Endothelial cell (in vitro differentiated cells): ENCODE results near the gene KRTAP4-4. TPM values are rescaled to one million over a fixed set of nuclear protein-coding genes. Genes with fewer than 3 reads are reported as not detected.

ENCODE experiments used
- DNase-seq: peaks from one replicate; pipeline ENCODE4 v3.0.0; 2021; ENCODE audit warnings: low spot score
- H3K27ac Mint-ChIP-seq: one replicate; pipeline ENCODE4 v1.8.0; 2021; ENCODE audit warnings: mixed read lengths, inconsistent platforms; ENCODE audit not compliant: unreplicated experiment
- H3K27me3 Mint-ChIP-seq: one replicate; pipeline ENCODE4 v1.8.0; 2021; ENCODE audit warnings: mild to moderate bottlenecking, moderate library complexity, mixed read lengths, inconsistent platforms; ENCODE audit not compliant: unreplicated experiment
- H3K36me3 Mint-ChIP-seq: one replicate; pipeline ENCODE4 v1.8.0; 2021; ENCODE audit warnings: mild to moderate bottlenecking, low read depth, mixed read lengths, inconsistent platforms; ENCODE audit not compliant: unreplicated experiment
- H3K4me1 Mint-ChIP-seq: one replicate; pipeline ENCODE4 v1.8.0; 2021; ENCODE audit warnings: mild to moderate bottlenecking, mixed read lengths, inconsistent platforms; ENCODE audit not compliant: unreplicated experiment
- H3K4me3 Mint-ChIP-seq: one replicate; pipeline ENCODE4 v1.8.0; 2021; ENCODE audit warnings: mild to moderate bottlenecking, mixed read lengths, inconsistent platforms; ENCODE audit not compliant: unreplicated experiment
- H3K9me3 Mint-ChIP-seq: one replicate; pipeline ENCODE4 v1.8.0; 2021; ENCODE audit warnings: mixed read lengths, inconsistent platforms; ENCODE audit not compliant: unreplicated experiment
- total RNA-seq: library from RNA; stranded (reverse); fragmentation: NEBNext Ultra II Directional; extraction: Animal tissue kit (Norgen Biotek cat#: 25700); gene quantifications from one replicate; pipeline ENCODE4 v1.2.1, GENCODE V29; 2021; ENCODE audit not compliant: unreplicated experiment
- TF ChIP-seq, protein P1 (sequence below): fragments of 200-600 bp; sonication (generic); IDR thresholded peaks from one replicate; pipeline ENCODE4 v1.5.0; 2021; ENCODE audit warnings: antibody characterized with exemption; ENCODE audit not compliant: unreplicated experiment

KRTAP4-4 gene
- total RNA-seq, 1 donor from 2014 or later = not detected

- Mint-ChIP-seq H3K4me1 (no peaks in the 10 kb centered on the region), H3K36me3 (no peaks in the 10 kb centered on the region), H3K27ac (no peak overlapping the region), H3K27me3 (peaks cover 3% of the 10 kb centered on the region), H3K4me3 (no peak overlapping the region), H3K9me3 (no peaks in the 10 kb centered on the region)
- TF ChIP-seq, protein P1, sequence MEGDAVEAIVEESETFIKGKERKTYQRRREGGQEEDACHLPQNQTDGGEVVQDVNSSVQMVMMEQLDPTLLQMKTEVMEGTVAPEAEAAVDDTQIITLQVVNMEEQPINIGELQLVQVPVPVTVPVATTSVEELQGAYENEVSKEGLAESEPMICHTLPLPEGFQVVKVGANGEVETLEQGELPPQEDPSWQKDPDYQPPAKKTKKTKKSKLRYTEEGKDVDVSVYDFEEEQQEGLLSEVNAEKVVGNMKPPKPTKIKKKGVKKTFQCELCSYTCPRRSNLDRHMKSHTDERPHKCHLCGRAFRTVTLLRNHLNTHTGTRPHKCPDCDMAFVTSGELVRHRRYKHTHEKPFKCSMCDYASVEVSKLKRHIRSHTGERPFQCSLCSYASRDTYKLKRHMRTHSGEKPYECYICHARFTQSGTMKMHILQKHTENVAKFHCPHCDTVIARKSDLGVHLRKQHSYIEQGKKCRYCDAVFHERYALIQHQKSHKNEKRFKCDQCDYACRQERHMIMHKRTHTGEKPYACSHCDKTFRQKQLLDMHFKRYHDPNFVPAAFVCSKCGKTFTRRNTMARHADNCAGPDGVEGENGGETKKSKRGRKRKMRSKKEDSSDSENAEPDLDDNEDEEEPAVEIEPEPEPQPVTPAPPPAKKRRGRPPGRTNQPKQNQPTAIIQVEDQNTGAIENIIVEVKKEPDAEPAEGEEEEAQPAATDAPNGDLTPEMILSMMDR = no peak
- no peak for DNase-seq
Measured at GRCh38 chr17:41186872-41187271, 26.3 kb upstream of the KRTAP4-4 start.

GRCh38 chr17:41185001-41185400, 24.5 kb upstream of the KRTAP4-4 start:
- Mint-ChIP-seq H3K27ac (no peak overlapping the region), H3K4me3 (no peak overlapping the region), H3K4me1 (no peaks in the 10 kb centered on the region), H3K36me3 (no peaks in the 10 kb centered on the region), H3K27me3 (peaks cover 1% of the 10 kb centered on the region), H3K9me3 (no peaks in the 10 kb centered on the region)
- DNase-seq = no peak
- TF ChIP-seq, protein P1 = no peak

DNA sequence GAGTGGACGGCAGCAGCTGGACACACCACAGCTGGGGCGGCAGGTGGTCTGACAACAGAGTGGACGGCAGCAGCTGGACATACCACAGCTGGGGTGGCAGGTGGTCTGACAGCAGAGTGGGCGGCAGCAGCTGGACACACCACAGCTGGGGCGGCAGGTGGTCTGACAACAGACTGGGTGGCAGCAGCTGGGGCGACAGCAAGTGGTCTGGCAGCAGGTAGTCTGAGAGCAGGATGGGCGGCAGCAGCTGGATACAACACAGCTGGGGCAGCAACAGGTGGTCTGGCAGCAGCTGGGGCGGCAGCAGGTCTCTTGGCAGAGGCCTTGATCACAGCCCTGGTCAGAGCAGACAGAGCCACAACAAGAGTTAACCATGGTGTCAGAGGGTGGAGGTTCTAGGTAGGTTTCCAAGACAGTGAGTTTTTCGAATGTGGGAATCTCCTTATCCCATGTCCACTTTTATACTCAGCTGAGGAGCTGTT, 24.0 kb upstream of the KRTAP4-4 start, which contains the start of gene KRTAP4-1:
KRTAP4-1 (minus strand) TSS at position 432 of the 482 bp plus-strand sequence; CDS start at position 375, 57 bp downstream.
- DNase-seq = no peak
- H3K36me3 Mint-ChIP-seq = no peaks in the 10 kb centered on the region
- no peaks in the 10 kb centered on the region for H3K9me3 Mint-ChIP-seq
- peaks cover 1% of the 10 kb centered on the region for H3K27me3 Mint-ChIP-seq
- H3K27ac Mint-ChIP-seq = no peak within 1 kb of the TSS
- TF ChIP-seq, protein P1 = no peak
- H3K4me1 Mint-ChIP-seq = no peaks in the 10 kb centered on the region
- H3K4me3 Mint-ChIP-seq = no peak within 1 kb of the TSS

DNA sequence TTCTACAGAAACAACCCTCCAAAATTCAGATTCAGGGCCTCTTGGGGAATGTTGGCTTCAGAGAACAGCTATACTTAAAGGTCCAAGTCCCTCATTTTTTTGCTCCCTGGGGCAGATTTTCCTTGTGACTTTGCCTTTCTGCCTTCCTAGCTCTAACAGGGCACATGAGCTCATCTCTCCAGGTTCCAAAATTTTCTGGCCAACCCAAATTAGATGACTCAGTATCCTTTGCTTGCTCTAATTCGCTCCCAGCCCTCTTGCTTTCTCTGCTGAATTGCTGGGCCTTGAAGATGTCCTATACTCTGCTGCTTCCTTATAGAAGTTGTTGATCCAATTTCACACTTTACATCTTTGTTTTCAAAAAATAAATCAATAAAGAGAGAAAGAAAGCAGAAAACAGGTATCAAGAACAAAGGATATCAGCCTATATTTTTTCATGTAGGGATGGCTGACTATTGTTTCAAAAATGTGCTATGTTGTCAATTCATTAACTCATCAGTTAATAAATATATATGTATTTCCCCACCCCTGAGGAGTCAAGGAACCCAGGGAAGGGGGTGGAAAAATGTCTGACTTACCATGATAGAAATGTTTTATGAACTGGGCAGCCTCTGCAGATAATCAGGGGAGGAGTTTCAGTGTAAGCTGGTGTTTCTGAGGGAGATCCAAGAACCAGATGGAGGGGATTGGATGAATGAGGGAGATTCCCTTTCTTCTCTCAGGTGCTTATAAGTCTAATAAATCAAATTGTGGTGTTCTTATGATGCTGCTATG, 18.5 kb upstream of the KRTAP4-4 start:
- Mint-ChIP-seq H3K4me3 (no peak overlapping the region), H3K27ac (no peak overlapping the region), H3K36me3 (no peaks in the 10 kb centered on the region), H3K4me1 (no peaks in the 10 kb centered on the region), H3K9me3 (no peaks in the 10 kb centered on the region), H3K27me3 (no peaks in the 10 kb centered on the region)
- TF ChIP-seq, protein P1 = no peak
- no peak for DNase-seq

DNA sequence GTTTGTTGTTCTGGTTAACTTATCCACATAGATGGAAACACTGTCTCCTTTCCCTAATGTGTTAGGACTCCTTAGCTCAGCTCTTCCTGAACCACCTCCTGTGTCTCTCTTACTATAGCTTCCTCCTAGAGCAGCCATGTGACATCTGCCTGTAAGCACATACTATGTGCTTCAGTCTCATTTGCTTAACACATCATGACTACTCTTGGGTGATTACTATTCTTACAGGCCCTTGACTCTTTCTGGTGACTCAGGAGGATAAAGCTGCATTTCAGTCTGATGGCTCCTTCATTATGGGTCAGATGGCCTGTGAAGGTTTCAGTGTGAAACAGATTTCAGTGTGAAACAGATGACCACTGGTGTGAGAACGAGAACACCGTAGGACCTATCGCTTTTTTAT, 17.8 kb upstream of the KRTAP4-4 start:
- TF ChIP-seq, protein P1 = no peak
- no peak overlapping the region for H3K27ac Mint-ChIP-seq
- no peaks in the 10 kb centered on the region for H3K27me3 Mint-ChIP-seq
- H3K9me3 Mint-ChIP-seq = no peaks in the 10 kb centered on the region
- H3K4me3 Mint-ChIP-seq = no peak overlapping the region
- H3K4me1 Mint-ChIP-seq = no peaks in the 10 kb centered on the region
- no peaks in the 10 kb centered on the region for H3K36me3 Mint-ChIP-seq
- no peak for DNase-seq
